HG02970 (cell line): ENCODE results near the gene RCN2.
A peak's percentile ranks its signal among the peaks of the same experiment; 100 is the strongest.
"Not testable (repeated sequence)": the region's sequence is repeated elsewhere in the genome, so short reads cannot be mapped to it uniquely, and the experiment has no call there.

Experiments used
- ATAC-seq: cut with Tn5 transposase; IDR thresholded peaks from one replicate; pipeline ENCODE4 v1.9.1; 2021; ENCODE audit warnings: mild to moderate bottlenecking, moderate library complexity, moderate number of reproducible peaks; ENCODE audit not compliant: unreplicated experiment, low FRiP score

Gene RCN2, protein sequence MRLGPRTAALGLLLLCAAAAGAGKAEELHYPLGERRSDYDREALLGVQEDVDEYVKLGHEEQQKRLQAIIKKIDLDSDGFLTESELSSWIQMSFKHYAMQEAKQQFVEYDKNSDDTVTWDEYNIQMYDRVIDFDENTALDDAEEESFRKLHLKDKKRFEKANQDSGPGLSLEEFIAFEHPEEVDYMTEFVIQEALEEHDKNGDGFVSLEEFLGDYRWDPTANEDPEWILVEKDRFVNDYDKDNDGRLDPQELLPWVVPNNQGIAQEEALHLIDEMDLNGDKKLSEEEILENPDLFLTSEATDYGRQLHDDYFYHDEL

DNA sequence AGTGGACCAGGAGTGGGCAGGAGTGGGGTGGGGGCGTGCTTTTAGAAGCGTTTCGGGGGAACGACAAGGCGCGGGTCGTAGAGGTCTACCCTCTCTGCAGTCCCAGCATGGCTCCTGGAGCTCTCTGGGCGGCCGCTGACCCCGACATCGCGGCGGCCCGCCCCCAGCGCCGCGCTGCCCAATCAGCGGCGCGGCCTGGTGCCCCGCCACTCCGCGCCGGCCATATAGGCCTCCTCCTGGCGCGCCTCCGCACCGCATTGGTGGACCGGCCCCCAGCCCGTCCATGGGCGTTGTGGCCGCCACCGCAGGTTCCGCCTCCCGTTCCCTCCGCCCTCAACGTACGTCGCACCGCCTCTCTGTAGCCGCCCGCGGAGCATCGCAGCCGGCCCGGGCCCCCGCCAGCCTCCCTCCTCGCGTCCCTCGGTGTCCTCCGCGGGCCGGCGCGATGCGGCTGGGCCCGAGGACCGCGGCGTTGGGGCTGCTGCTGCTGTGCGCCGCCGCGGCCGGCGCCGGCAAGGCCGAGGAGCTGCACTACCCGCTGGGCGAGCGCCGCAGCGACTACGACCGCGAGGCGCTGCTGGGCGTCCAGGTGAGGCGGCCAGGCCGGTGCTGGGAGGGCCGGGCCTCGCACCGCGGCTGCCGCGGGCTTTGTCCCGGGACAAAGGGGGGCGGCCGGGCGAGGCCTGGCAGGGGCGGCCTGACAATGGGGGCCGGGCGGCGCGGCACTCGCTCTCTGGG lies at the start of gene RCN2:
Gene RCN2 (plus strand): TSS at position 353 of the 738 bp plus-strand sequence. CDS start 93 bp downstream, at position 446.
- peak; percentile 94 for ATAC-seq

DNA sequence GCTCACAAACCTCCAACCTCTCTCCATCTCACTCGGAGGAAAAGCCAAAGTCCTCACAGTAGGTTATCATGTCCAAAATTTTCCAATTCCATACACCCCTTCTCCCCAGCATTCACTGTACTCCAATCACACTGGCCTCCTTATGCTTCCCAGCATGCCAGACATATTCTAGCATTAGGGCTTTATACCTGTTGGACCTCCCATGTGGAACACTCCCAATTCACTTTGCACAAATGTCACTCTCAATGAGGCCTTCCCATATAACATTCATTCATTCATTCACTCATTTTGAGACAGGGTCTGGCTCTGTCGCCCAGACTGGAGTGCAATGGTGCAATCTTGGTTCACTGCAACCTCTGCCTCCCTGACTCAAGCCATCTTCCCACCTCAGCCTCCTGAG lies 46.3 kb upstream of the RCN2 start:
- ATAC-seq = no peak

DNA sequence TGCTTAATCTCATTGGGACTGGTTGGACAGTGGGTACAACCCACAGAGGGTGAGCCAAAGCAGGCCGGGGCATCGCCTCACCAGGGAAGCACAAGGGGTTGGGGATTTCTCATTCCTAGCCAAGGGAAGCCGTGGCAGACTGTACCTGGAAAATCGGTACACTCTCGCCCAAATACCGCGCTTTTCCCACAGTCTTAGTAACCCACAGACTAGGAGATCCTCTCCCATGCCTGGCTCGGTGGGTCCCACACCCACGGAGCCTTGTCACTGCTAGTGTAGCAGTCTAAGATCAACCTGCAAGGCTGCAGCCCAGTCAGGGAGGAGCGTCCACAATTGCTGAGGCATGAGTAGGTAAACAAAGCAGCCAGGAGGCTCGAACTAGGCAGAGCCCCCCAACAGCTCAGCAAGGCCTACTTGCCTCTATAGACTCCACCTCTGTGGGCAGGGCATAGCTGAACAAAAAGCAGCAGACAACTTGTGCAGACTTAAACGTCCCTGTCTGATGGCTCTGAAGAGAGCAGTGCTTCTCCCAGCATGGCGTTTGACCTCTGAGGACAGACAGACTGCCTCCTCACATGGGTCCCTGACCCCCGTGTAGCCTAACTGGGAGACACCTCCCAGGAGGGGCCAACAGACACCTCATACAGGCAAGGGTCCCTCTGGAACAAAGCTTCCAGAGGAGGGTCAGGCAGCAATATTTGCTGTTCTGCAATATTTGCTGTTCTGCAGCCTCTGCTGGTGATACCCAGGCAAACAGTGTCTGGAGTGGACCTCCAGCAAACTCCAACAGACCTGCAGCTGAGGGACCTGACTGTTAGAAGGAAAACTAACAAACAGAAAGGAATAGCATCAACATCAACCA lies 44.0 kb upstream of the RCN2 start:
- ATAC-seq = not testable (repeated sequence)

- not testable (repeated sequence) for ATAC-seq
Measured at GRCh38 chr15:76892836-76893235, 38.7 kb upstream of the RCN2 start.

DNA sequence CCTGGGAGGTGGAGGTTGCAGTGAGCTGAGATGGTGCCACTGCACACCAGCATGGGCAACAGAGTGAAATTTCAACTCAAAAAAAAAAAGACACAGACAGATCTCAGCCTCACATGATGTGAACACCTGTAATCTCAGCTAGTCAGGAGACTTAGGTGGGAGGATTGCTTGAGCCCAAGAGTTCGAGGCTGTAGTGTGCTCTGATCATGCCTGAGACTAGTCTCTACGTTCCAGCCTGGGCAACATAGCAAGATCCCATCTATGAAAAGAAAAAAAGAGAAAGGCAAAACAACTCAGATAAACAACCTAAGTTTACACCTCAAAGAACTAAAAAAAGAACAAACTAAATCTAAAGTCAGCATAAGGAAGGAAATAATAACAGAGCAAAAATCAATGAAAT lies 37.4 kb upstream of the RCN2 start:
- no peak for ATAC-seq

DNA sequence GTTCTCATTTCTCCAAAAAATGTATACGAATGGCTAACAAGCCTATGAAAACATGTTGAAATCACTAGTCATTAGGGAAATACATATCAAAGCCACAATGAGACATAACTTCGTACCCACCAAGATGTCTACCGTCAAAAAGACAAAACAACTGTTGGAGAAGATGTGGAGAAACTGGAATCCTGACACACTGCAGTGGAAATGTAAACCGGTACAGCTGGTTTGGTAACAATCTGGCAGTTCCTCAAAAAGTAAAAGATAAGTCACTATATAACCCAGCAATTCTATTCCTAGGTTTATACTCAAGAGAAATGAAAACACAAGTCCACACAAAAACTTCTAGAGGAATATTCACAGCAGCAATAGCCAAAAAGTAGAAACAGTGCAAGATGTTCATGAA lies 33.4 kb upstream of the RCN2 start:
- no peak for ATAC-seq

- not testable (repeated sequence) for ATAC-seq
Measured at GRCh38 chr15:76899176-76899930, 32.2 kb upstream of the RCN2 start.

DNA sequence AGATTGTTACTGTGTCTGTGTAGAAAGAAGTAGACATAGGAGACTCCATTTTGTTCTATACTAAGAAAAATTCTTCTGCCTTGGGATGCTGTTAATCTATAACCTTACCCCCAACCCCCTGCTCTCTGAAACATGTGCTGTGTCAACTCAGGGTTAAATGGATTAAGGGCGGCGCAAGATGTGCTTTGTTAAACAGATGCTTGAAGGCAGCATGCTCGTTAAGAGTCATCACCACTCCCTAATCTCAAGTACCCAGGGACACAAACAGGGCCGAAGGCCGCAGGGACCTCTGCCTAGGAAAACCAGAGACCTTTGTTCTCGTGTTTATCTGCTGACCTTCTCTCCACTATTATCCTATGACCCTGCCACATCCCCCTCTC lies 31.6 kb upstream of the RCN2 start:
- not testable (repeated sequence) for ATAC-seq

DNA sequence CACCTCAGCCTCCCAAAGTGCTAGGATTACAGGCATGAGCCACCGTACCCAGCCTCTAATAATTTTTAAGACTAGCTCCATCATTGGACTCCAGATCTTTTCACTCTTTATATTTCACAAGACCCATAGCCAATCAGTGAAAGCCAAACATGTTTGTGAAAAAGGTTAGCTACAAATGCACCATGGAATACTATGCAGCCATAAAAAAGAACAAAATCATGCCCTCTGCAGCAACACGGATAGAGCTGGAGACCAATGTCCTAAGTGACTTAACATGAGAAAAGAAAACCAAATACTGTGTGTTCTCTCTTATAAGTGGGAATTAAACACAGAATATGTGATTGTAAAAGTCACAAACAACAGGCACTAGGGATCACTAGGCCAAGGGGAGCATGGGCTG lies 29.6 kb upstream of the RCN2 start:
- no peak for ATAC-seq

DNA sequence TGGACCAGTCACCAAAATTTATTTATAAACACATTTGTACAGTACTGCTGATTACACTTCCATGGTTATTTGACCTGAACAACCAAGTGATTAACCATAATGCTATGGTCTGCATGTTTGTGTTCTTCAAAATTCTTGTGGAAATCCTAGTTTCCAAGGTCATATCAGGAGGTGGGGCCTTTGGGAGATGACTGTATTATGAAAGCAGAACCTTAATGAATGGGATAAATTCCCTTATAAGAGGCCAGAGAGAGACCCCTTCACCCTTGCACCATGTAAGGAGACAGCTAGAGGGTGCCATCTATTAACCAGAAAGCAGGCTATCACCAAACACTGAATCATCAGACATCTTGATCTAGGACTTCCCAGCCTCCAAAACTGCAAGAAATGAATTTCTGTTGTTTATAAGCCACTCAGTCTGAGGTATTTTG lies 28.3 kb upstream of the RCN2 start:
- no peak for ATAC-seq

GRCh38 chr15:76904461-76905012 lies 27.0 kb upstream of the RCN2 start:
- ATAC-seq = no peak

DNA sequence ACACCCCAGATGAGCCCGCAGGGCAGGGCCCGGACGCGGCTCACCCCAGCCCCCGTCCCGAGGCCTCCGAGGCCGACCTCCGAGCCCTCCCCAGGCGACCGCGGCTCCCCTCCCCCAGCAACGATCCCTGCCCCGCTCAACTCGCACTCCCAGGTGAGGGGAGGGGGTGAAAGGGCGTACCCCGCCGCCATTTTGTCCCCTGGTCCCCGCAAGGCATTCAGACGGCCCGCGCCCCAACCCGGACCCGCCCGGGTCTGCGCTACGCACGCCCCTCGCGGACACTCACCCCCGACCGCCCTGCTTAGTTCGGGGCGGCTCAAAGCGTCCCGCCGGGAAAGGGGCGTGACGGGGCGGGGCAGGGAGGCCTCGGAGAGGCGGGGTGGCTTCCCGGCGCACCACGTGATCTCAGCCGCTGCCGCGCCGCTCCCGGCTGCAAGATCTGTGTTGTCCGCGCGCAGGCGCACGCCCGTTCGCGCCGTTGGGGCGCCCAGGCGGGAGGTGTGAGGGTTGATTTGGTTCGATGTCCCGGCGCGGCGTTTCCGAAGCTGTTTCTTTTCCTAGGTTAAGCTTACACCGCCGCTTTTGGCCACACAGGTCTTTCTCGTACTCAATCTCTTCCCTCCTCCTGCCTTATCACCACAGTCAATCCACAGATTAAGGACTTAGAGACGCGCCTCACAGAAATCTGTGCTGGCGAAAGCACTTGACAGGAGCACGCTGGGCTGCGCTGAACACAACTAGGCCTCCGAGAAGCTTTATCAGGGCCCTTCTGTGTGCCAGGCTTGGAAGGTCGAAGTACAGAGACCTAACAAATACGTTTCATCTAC lies 26.3 kb upstream of the RCN2 start, which contains the start of gene SCAPER:
Gene SCAPER (minus strand): TSS at position 328 of the 827 bp plus-strand sequence. CDS start 21,523 bp downstream, outside the sequence.
- peak; percentile 89 for ATAC-seq

- ATAC-seq = no peak
Measured at GRCh38 chr15:76905855-76906254, 25.7 kb upstream of the RCN2 start.

DNA sequence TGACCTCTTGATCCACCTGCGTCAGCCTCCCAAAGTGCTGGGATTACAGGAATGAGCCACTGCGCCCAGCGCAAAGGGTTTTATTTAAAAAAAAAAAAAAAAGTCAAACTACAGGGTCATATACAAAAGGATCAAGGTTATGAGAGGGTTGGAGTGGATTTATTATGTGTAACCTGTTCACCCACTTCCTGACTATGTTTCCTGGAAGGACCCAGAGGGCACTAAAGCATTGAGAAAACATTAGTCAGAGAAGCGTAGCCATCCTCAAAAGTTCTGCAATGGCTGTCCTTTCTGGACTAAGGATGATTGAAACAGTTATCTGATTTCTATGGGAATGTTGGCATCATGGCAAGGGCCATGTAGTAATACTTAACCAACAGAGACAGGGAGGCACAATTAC lies 19.1 kb upstream of the RCN2 start:
- no peak for ATAC-seq

GRCh38 chr15:76913737-76914136 lies 17.8 kb upstream of the RCN2 start:
- no peak for ATAC-seq

DNA sequence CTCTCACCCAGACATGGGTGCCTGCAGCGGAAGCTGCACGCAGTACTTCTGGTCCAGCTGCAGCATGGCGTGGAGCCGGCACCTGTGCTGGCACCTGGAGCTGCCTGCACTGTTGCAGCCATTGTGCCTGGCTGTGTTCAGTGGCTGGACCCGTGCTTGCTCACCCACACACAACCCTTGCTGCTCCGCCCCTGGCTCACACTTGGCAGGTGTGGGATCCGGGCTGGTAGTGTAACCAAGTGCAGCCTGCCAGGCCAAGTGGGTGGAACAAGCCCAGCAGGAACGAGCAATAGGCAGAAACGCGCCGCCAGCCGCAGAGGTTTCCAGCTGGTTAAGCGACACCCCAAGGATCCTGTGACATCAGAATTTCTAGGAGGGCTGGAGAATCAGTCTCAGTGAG lies 15.2 kb upstream of the RCN2 start:
- no peak for ATAC-seq

GRCh38 chr15:76928201-76928600 lies 3.3 kb upstream of the RCN2 start:
- no peak for ATAC-seq

GRCh38 chr15:76929011-76929760 lies 2.4 kb upstream of the RCN2 start:
- no peak for ATAC-seq
